NT2/D1 (cell line): ENCODE data around the gene STARD5.

ENCODE experiments used
- DNase-seq: peaks from one replicate; pipeline ENCODE4 v3.0.0-alpha.2; 2011; ENCODE audit warnings: low read depth, low spot score
- H3K27me3 ChIP-seq: 2 replicates; pipeline ENCODE4 v1.6.0; 2011; ENCODE audit warnings: mild to moderate bottlenecking; ENCODE audit not compliant: insufficient read length, insufficient read depth
- H3K36me3 ChIP-seq: 2 replicates; pipeline ENCODE4 v1.6.1; 2011; ENCODE audit warnings: mild to moderate bottlenecking, low read length, mixed read lengths; ENCODE audit not compliant: insufficient read depth, insufficient read length
- H3K4me1 ChIP-seq: 2 replicates; pipeline ENCODE4 v1.5.1; 2011; ENCODE audit not compliant: insufficient read depth, insufficient read length
- H3K4me3 ChIP-seq: 2 replicates; pipeline ENCODE4 v1.5.1; 2011; ENCODE audit warnings: low read depth; ENCODE audit not compliant: insufficient read length
- H3K9ac ChIP-seq: 2 replicates; pipeline ENCODE4 v1.6.0; 2011; ENCODE audit warnings: low read depth; ENCODE audit not compliant: insufficient read length
- H3K9me3 ChIP-seq: 2 replicates; pipeline ENCODE4 v1.5.1; 2011; ENCODE audit warnings: mild to moderate bottlenecking, low read length; ENCODE audit not compliant: insufficient read depth
- SUZ12 ChIP-seq: IDR thresholded peaks from 2 replicates; pipeline ENCODE4 v1.6.1; 2011; ENCODE audit not compliant: insufficient read length, insufficient read depth; ENCODE audit errors: extremely low read depth
- YY1 ChIP-seq: IDR thresholded peaks from 2 replicates; pipeline ENCODE4 v1.6.1; 2011; ENCODE audit not compliant: insufficient read length, insufficient read depth
- ZNF274 ChIP-seq: IDR thresholded peaks from 2 replicates; pipeline ENCODE4 v1.6.1; 2011; ENCODE audit warnings: mild to moderate bottlenecking, low read depth, low read length

Gene STARD5

GRCh38 chr15:81317642-81318017 is 6.3 kb downstream of the STARD5 start:
- Histone ChIP-seq H3K4me1 (no peaks in the 10 kb centered on the region), H3K9me3 (no peaks in the 10 kb centered on the region), H3K4me3 (no peak overlapping the region), H3K27me3 (no peaks in the 10 kb centered on the region), H3K36me3 (peaks cover 25% of the 10 kb centered on the region), H3K9ac (no peak overlapping the region)
- TF ChIP-seq ZNF274 (no peak), YY1 (no peak), SUZ12 (no peak)
- DNase-seq = no peak

- Histone ChIP-seq H3K4me3 (no peak overlapping the region), H3K27me3 (no peaks in the 10 kb centered on the region), H3K36me3 (peaks cover 32% of the 10 kb centered on the region), H3K9ac (no peak overlapping the region), H3K9me3 (no peaks in the 10 kb centered on the region), H3K4me1 (no peaks in the 10 kb centered on the region)
- no peak for DNase-seq
- TF ChIP-seq ZNF274 = no peak
Observed at GRCh38 chr15:81316267-81316666, 7.7 kb downstream of the STARD5 start.

GRCh38 chr15:81315452-81316175 is 8.3 kb downstream of the STARD5 start:
- no peak for DNase-seq
- Histone ChIP-seq H3K9ac (no peak overlapping the region), H3K36me3 (peaks cover 34% of the 10 kb centered on the region)

GRCh38 chr15:81314378-81314777 is 9.6 kb downstream of the STARD5 start:
- Histone ChIP-seq H3K9me3 (no peaks in the 10 kb centered on the region), H3K9ac (no peak overlapping the region), H3K36me3 (peaks cover 27% of the 10 kb centered on the region), H3K4me1 (no peaks in the 10 kb centered on the region), H3K4me3 (no peak overlapping the region), H3K27me3 (no peaks in the 10 kb centered on the region)
- TF ChIP-seq SUZ12 = no peak
- TF ChIP-seq YY1 = no peak
- no peak for TF ChIP-seq ZNF274
- no peak for DNase-seq

More at GRCh38 chr15:81315452-81316175, 8.3 kb downstream of the STARD5 start:
- no peak overlapping the region for H3K4me3 ChIP-seq
- H3K27me3 ChIP-seq = no peaks in the 10 kb centered on the region
- TF ChIP-seq ZNF274 = no peak
- no peak for TF ChIP-seq YY1
- no peak for TF ChIP-seq SUZ12
- H3K9me3 ChIP-seq = no peaks in the 10 kb centered on the region
- no peaks in the 10 kb centered on the region for H3K4me1 ChIP-seq

- Histone ChIP-seq H3K36me3 (peaks cover 20% of the 10 kb centered on the region), H3K4me3 (no peak overlapping the region), H3K9me3 (no peaks in the 10 kb centered on the region), H3K27me3 (no peaks in the 10 kb centered on the region), H3K4me1 (no peaks in the 10 kb centered on the region), H3K9ac (no peak overlapping the region)
- TF ChIP-seq YY1 (no peak), ZNF274 (no peak), SUZ12 (no peak)
- DNase-seq = no peak
Observed at GRCh38 chr15:81313686-81314085, 10.3 kb downstream of the STARD5 start.

- Histone ChIP-seq H3K4me1 (no peaks in the 10 kb centered on the region), H3K9me3 (no peaks in the 10 kb centered on the region), H3K27me3 (no peaks in the 10 kb centered on the region), H3K36me3 (peaks cover 20% of the 10 kb centered on the region), H3K4me3 (no peak overlapping the region), H3K9ac (no peak overlapping the region)
- TF ChIP-seq YY1 (no peak), ZNF274 (no peak), SUZ12 (no peak)
- DNase-seq = no peak
Observed at GRCh38 chr15:81312790-81313543, 11.0 kb downstream of the STARD5 start.

- no peak for DNase-seq
- no peaks in the 10 kb centered on the region for H3K4me1 ChIP-seq
- no peak for TF ChIP-seq ZNF274
- TF ChIP-seq YY1 = no peak
- no peak for TF ChIP-seq SUZ12
- H3K4me3 ChIP-seq = no peak overlapping the region
- peaks cover 16% of the 10 kb centered on the region for H3K36me3 ChIP-seq
- no peaks in the 10 kb centered on the region for H3K27me3 ChIP-seq
- H3K9ac ChIP-seq = no peak overlapping the region
- H3K9me3 ChIP-seq = no peaks in the 10 kb centered on the region
Observed at GRCh38 chr15:81311752-81312464, 12.0 kb downstream of the STARD5 start.
